NCI-H2107 treated with DMSO at 0.1 percent for 48 hours (cell line): Measurements from ENCODE around the gene PGK2.
"Not testable (repeated sequence)": the region's sequence is repeated elsewhere in the genome, so short reads cannot be mapped to it uniquely, and the experiment has no call there.

Experiments used
- DNase-seq: peaks from one replicate; lab custom pipeline; 2025; ENCODE audit not compliant: unreplicated experiment; lab: John Stamatoyannopoulos, UW

PGK2 gene

GRCh38 chr6:49787176-49787575 is at the start of gene PGK2:
Gene PGK2, minus strand, starts transcription at chr6:49787285. Its CDS starts 98 bp downstream, at chr6:49787187.
- DNase-seq = no peak

- no peak for DNase-seq
Measured at GRCh38 chr6:49835140-49835539, 48.1 kb upstream of the PGK2 start.

- no peak for DNase-seq
Measured at GRCh38 chr6:49833386-49833785, 46.3 kb upstream of the PGK2 start.

DNA sequence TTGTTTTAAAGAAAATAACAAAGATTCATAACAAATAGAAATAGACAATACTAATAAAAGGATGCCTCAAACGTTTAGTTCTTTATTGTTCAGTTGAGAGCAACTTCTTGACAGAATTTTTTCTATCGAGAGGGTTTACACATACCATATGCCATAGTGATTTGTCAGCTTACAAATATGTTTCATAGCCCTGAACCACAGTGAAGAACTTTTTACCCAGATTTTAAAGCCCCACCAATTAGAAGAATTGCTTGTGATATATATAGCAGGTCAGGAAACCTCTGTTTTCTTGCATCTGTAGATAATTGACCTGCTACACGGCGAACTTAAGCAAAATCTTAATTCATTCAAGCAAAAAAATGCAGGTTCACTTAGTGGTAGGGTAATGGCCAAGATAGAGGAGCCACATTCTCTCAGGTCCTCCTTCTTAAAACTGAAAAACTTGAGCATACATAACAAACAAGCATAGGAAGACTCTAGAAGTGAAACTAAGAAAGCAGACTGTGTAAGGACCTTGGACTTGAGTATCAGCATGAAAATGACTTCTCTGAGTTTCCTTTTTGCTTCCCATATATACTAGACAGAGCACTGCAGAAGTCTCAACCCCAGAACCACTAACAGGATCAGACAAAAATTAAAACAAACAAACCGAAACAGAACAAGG is 39.8 kb upstream of the PGK2 start:
- DNase-seq = no peak

GRCh38 chr6:49815166-49815565 is 28.1 kb upstream of the PGK2 start:
- DNase-seq = no peak

DNA sequence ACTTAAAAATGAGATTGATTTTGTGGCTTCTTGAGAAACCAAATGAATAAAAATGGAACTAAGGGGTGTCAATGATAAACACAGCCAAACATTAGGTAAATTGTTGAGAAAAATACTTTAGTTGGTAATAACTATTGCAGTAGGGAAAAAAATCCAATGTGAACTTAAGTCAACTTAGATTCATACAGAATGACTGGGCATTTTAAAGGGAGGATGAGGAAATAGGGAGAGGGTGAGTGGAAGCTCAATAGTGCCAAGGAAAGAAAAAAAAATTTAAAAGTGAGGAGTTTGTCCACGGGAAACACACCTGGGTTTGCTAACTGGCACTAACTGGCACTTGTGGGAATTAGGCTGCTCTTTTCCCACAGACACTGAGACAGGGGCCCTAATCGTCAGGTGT is 26.2 kb upstream of the PGK2 start:
- no peak for DNase-seq

DNA sequence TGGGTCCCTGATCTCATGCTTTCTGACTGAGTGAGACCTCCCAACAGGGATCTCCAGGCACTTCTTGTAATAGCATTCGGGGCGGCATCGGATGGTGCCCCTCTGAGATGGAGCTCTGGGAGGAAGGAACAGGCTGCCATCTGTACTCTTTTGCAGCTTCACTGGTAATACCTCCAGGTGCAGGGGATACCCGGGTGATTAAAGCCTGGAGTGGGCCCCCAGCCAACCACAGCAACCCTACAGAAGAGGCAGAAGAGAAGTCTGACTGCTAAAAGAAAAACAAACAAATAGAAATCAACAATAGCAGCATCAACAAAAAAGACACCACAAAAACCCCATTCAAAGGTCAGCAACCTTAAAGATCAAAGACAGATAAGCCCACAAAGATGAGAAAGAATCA is 19.1 kb upstream of the PGK2 start:
- DNase-seq = no peak

GRCh38 chr6:49805246-49805645 is 18.2 kb upstream of the PGK2 start:
- no peak for DNase-seq

GRCh38 chr6:49801525-49801924 is 14.4 kb upstream of the PGK2 start:
- no peak for DNase-seq

DNA sequence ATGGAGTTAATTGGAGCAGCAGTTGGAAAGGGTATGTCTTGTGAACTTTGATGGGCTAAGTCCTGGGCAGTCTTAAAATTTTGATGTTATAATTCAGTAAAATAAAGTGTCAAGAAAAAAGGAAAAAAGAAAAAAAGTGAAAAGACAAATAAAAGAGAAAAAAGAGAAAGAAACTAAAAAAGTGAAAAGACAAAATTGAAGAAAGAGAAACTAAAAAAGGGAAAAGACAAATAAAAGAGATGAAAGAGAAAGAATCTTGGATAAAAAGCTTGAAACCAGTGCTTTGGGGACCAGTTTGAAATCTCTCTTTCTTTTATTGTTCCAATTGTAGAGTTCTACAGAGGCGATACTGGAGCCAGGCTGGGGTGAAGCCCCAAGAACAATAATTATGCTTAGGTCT is 12.0 kb upstream of the PGK2 start:
- no peak for DNase-seq

- not testable (repeated sequence) for DNase-seq
Measured at GRCh38 chr6:49796842-49797455, 9.9 kb upstream of the PGK2 start.

DNA sequence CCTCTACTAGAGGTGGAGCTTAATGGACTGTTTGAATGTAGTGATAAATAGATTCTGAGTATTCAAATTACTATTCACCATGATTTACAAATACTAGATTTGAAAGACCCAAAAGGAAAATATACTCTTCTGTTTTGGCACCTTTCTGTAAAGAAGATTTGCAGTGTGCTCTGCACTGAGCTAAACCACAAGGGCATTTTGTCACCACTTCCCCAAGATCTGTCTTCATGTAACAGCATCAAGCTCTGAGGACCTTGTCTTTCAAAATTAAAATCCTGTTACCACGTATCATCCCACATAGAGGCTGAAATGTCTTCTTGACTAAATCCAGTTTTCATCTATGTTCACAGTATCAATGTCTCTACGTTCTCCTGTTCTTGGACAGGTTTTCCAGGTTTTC is 3.3 kb upstream of the PGK2 start:
- DNase-seq = no peak

GRCh38 chr6:49784272-49784671 is 2.8 kb downstream of the PGK2 start:
- no peak for DNase-seq

- DNase-seq = no peak
Measured at GRCh38 chr6:49782725-49783124, 4.4 kb downstream of the PGK2 start.

GRCh38 chr6:49782293-49782692 is 4.8 kb downstream of the PGK2 start:
- no peak for DNase-seq

GRCh38 chr6:49776444-49776843 is 10.6 kb downstream of the PGK2 start:
- DNase-seq = no peak

DNA sequence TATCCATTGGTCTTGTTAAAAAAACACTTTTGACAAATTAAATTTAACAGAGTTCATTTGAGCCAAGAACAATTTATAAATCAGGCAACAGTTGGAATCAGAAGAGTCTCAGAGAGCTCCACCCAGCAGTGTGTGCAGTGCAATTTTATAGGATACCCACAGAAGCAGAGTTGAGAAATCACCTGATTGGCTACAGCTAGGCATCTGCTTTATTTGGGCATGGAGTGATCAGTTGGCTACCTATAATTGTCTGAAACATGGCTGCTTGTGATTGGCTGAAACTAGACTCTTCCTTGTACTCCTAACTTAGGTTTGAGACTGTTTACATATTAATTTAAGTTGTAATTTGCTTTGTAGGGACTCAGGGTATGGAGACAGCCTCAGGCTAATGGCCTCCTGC is 12.0 kb downstream of the PGK2 start:
- no peak for DNase-seq

DNA sequence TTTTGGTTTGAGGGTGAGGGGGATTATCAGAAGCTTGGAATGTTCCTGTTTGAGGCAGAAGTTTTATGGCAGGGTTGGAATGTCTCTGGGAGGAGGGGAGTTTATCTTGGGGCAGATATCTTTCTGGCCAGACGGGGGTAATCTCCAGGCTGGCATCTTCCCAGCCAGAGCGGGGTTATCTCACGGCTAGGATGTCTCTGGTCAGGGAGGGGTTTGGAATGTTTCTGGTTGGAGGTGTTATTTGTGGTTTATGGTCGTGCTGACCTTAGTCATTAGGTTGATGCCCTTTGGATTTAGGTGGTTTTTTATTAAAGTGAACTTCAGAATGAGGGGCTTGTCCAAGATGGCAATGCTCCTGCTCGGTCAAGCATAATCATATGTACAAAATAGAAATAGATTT is 14.8 kb downstream of the PGK2 start:
- DNase-seq = no peak

- no peak for DNase-seq
Measured at GRCh38 chr6:49766762-49767161, 20.3 kb downstream of the PGK2 start.

- no peak for DNase-seq
Measured at GRCh38 chr6:49764571-49765236, 22.4 kb downstream of the PGK2 start.

DNA sequence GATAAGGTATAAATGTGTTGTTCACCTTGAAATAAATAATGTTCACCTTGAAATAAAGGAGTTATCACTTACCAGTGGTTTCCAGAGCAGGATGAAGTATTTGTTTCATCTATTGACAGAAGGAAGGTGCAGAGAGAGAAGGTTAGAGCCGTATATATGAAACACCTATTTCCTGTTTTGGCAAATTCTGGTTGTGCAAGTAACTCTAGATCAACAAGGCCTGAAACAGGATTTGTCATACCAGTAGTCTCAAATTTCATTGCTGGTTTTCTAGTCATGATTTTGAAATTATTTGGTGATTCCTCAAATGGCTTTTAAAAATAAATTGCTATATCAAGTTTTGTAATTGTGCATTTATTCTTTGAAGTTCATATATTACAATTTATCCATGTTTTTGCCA is 42.8 kb downstream of the PGK2 start, which contains the start of gene CRISP3:
Gene CRISP3 (minus strand): TSS at position 130 of the 400 bp plus-strand sequence. CDS start 21 bp downstream, at position 109.
- DNase-seq = no peak

DNA sequence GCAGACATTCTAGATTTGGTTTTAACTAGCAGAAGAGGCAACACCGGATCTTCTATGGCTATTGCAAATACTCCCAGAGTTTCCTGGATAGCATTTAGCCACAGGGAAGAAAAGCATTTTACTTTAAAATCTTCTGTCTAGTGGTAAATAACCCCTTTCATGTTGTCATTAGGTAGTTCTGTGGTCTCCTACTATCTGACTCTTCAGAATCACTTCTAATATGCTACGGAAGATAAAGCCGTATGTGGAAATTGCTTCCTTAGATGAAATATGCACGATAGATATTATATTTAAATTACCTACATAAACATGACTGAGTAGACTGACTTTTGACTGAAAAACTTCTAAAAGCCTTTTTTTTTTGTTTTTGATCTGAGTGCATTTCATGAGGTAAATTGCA is 43.7 kb downstream of the PGK2 start:
- no peak for DNase-seq
